HL-60 (cell line): ENCODE measurements around the gene MYO1E.

Experiments used
- TF ChIP-seq, protein P1 (sequence below): IDR thresholded peaks from one replicate; pipeline ENCODE4 v1.5.1; 2011; ENCODE audit warnings: low read length, control low read depth, inconsistent platforms; ENCODE audit not compliant: insufficient read depth
- TF ChIP-seq, protein P2 (sequence below): IDR thresholded peaks from 2 replicates; pipeline ENCODE4 v1.6.1; 2012; ENCODE audit warnings: low read depth; ENCODE audit not compliant: insufficient replicate concordance

DNA sequence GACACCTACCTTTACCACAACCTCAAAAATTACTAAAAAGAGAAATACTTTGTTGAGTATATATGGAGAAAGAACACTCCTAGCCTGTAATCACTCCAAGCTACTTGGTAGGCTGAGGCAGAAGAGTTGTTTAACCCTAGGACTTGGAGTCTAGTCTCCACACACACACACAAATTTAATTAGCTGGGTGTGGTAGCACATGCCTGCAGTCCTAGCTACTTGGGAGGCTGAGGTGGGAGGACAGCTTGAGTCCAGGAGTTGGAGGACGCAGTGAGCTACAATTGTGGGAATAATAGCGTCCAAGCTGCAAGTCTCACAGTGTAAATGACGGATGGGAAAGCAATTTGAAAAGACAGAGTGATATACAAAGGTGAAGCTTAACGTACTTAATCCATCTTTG is 115.5 kb downstream of the MYO1E start:
- TF ChIP-seq, protein P1, sequence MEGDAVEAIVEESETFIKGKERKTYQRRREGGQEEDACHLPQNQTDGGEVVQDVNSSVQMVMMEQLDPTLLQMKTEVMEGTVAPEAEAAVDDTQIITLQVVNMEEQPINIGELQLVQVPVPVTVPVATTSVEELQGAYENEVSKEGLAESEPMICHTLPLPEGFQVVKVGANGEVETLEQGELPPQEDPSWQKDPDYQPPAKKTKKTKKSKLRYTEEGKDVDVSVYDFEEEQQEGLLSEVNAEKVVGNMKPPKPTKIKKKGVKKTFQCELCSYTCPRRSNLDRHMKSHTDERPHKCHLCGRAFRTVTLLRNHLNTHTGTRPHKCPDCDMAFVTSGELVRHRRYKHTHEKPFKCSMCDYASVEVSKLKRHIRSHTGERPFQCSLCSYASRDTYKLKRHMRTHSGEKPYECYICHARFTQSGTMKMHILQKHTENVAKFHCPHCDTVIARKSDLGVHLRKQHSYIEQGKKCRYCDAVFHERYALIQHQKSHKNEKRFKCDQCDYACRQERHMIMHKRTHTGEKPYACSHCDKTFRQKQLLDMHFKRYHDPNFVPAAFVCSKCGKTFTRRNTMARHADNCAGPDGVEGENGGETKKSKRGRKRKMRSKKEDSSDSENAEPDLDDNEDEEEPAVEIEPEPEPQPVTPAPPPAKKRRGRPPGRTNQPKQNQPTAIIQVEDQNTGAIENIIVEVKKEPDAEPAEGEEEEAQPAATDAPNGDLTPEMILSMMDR: no peak
- TF ChIP-seq, protein P2, sequence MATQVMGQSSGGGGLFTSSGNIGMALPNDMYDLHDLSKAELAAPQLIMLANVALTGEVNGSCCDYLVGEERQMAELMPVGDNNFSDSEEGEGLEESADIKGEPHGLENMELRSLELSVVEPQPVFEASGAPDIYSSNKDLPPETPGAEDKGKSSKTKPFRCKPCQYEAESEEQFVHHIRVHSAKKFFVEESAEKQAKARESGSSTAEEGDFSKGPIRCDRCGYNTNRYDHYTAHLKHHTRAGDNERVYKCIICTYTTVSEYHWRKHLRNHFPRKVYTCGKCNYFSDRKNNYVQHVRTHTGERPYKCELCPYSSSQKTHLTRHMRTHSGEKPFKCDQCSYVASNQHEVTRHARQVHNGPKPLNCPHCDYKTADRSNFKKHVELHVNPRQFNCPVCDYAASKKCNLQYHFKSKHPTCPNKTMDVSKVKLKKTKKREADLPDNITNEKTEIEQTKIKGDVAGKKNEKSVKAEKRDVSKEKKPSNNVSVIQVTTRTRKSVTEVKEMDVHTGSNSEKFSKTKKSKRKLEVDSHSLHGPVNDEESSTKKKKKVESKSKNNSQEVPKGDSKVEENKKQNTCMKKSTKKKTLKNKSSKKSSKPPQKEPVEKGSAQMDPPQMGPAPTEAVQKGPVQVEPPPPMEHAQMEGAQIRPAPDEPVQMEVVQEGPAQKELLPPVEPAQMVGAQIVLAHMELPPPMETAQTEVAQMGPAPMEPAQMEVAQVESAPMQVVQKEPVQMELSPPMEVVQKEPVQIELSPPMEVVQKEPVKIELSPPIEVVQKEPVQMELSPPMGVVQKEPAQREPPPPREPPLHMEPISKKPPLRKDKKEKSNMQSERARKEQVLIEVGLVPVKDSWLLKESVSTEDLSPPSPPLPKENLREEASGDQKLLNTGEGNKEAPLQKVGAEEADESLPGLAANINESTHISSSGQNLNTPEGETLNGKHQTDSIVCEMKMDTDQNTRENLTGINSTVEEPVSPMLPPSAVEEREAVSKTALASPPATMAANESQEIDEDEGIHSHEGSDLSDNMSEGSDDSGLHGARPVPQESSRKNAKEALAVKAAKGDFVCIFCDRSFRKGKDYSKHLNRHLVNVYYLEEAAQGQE: no peak
